GM19372 (cell line): ENCODE results near the gene RNF11.
"Not testable (repeated sequence)": the region's sequence is repeated elsewhere in the genome, so short reads cannot be mapped to it uniquely, and the experiment has no call there.

Experiments used
- ATAC-seq: cut with Tn5 transposase; IDR thresholded peaks from one replicate; pipeline ENCODE4 v1.9.1; 2021; ENCODE audit warnings: mild to moderate bottlenecking, low read depth, moderate library complexity; ENCODE audit not compliant: unreplicated experiment

RNF11 gene, protein sequence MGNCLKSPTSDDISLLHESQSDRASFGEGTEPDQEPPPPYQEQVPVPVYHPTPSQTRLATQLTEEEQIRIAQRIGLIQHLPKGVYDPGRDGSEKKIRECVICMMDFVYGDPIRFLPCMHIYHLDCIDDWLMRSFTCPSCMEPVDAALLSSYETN

DNA sequence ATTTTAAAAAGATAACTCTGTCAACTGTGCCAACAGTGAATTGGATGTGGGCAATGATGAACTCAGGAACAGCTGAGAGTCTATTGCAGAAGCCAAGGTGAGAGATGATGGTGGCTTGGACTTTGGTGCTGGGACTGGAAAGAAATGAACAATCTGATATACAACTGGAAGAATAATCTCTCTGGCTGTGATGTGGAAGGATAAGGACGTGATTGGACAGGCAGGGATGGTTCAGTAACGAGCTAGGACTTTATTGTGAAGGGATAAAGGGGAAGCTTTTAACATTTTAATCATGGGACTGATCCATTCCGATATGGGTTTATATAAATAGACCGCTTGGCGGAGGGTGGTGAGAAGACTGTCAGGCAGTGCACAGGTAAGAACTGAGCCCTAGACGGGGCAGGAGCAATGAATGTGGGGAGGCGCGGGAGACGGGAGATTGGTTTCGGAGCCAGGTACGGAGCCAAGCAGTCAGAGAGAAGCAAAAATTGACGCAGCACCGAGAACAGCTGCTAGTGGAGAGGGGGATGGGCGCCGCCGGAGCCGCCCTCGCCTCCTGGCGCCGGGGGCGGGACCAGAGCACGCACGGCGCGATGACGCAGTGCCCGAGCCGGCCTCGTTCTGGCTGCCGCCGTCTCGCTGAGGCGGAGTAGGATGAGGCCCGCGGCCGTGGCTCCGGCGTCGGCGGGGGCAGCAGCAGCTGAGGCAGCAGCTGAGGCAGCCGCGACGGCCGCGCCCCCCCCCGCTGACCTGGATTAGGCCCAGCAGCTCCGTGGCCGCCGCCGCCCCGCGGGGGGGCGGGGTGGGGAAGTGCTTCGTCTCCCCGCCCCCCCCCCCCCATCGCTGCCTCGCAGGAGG lies at the start of gene RNF11:
TSS of gene RNF11 (plus strand) at position 601 of the 858 bp plus-strand sequence. CDS start 484 bp downstream, outside the sequence.
- peak; percentile 73 for ATAC-seq

DNA sequence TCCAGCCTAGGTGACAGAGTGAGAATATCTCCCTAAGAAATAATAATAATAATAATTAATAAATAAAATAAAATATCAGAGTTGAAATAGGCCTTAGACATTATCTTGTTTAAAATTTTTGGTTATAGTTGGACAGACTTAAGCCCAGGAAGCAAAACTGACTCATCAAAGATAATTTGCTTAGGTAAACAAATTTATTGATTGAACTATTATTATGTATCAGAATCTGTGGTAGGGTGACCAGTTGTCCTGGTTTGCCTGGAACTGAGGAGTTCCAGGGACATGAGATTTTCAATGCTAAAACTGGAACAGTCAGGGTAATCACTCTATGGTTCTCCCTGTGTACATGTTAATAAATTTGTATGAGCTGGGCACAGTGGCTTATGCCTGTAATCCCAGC lies 47.8 kb upstream of the RNF11 start:
- ATAC-seq: no peak

DNA sequence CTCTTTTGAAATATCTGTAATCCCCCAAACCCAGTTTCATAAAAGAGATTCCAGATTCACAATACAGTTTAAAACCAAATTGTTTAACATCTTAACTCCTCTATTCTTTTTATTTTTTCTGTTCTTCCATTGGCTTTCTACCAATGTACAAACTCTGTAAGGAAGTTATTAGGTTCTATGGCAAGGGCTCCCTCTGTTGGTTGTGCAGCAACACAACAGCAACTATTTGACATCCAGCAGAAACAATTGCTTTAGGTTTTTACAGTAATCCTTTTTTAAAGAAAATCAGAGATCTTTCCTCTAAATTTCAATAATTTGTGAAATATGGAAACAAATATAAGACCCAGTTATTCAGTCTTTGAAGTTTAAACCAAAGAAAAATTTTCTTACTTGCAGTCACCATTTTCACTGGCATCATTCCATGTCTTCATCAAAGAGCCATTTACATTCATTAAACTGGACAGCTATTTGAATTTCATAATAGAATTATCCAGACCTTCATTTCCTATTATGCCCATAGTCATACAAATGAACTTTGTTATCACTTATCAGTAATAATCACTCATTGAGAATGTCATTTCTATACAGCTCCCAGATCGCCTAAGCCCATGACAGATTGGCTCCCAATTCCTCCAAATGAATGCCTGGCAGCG lies 46.5 kb upstream of the RNF11 start:
- ATAC-seq: no peak

DNA sequence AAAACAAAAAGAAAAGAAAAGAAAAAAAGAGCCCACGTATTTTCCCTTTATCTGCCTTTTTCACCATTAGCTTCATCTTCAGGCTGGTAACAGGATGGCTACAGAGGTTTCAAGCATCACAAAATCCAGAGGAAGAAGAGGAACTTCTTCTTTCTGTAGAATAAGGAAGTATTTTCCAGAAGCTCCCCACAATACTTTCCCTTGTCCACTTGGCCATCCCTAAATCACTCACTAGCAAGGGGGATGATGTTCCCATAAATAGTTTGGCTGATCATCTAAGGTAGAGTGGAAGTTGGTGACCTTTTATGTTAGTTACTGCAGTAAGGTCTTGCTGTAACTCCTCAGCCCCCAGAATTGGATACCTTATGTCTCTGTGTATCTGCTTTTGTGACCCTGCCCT lies 45.1 kb upstream of the RNF11 start:
- ATAC-seq: no peak

DNA sequence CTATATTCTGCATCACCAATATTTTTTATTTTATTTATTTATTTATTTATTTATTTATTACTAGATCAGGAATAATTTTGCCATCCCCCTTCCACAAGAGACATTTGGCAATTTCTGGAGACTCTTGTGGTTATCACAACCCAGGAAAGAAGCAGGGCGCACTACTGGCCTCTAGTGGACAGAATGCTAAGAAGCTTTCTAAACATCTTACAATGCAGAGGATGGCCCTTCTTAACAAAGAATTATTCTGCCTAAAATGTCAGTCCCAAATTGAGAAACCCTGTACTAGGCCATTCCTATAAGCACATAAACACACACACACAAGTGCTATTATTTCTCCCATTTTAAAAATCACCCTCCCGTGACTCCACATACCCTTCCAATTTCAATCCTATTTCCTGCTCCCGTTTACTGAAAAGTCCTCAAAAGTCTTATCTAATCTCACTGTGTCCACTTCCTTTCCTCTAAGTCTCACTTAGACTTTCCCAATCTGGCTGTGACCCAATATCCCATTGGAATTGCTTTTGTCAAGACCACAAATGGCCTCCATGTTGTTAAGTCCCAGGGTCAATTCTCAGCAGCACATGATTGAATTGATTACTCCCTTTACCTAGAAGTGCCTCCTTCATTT lies 43.7 kb upstream of the RNF11 start:
- ATAC-seq: no peak

DNA sequence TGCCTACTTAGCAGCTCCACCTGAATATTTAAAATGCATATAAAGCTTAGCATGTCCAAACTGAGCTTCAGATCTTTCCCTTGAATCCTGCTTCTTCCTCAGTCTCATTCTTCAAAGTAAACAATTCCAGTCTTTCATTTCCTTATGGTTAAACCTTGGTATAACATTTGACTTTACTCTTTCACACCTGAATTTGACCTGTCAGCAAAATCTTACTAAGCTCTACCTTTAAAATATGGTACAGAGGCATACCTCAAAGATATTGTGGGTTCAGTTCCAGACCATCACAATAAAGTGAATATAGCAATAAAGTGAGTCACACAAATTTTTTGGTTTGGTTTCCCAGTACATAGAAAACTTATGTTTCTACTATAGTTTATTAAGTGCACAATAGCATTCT lies 42.5 kb upstream of the RNF11 start:
- ATAC-seq: no peak

DNA sequence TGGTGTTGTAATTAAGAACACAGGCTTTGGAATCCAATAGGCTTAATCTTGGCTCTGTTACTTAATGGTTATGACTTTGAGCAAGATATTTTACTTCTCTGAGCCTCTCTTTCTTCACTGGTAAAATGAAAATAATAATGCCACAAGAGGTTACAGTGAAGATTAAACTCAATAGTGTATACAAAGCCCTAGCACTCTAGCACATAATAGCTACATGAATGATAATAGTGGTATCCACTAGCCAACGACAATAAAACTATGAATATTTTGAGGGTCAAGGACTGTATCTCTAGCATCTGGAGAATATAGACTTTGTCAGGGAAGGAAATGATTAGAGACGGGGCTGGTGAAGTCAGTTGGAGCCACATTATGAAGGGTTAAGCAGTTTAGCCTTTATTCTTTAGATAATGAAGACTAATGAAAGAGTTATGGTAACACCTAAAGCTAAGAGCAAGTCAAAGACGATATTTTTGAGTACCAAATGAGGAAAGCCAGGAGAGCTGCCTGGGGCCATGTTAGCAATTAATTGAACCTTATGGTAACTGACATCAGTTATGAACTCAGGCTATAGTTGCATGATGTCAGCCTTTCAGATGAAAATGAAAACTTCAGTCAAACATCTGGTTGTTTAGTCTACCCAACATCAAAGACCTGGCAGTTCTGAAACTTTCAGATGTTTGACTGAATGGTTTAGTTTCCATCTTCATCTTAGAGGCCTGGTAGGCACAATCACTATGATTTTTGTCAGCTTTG lies 32.8 kb upstream of the RNF11 start:
- ATAC-seq: peak; percentile 77

DNA sequence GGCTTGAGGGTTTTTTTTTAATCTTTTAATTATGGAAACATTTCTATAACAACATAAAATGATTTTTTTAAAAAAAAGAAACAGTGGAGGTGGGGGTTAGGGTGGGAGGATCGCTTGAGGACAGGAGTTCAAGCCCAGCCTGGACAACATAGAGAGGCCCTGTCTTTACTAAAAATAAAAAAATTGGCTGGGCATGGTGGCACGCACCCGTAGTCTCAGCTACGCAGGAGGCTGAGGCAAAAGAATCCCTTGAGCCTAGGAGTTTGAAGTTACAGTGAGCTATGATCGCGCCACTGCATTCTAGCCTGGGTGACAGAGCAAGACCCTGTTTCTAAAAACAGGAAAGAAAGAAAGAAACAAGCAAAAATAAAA lies 32.2 kb upstream of the RNF11 start:
- ATAC-seq: no peak

DNA sequence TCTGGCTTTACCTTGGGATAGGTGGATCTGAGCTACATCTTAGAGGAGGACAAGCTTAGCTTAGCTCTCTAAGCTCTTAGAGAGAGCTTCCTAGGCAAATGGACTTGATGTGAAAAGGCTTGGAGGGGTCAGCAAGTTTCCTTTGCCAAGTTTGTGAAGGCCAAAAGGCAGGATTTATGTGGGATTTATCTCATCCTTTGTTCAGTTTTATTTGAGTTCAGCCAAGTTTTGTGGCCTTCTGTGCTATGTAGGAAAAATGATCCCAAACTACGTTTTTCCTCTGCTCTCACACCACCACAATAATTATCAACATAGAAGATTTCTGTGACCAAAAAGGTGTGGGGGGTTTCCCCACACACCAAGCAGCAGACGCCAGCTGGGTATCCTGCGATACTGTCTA lies 26.0 kb upstream of the RNF11 start:
- ATAC-seq: no peak

DNA sequence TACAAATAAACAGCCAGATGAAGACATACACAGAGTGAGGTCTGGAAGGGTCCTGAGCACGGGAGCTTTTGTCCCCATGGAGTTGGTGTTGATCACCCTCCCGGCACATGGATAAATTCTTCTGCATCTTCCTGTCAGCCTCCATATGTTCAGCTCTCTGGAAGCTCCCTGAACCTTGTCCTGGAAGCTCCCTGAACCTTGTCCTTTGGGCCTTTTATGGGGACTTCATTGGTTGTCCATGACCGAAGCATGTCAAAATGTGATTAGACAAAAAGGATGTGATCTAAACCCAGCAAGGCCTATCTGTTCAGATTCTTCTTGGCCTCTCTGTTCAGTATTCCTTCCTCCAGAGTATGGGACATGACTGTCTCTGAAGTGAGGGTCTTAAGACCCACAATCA lies 25.4 kb upstream of the RNF11 start:
- no peak for ATAC-seq

DNA sequence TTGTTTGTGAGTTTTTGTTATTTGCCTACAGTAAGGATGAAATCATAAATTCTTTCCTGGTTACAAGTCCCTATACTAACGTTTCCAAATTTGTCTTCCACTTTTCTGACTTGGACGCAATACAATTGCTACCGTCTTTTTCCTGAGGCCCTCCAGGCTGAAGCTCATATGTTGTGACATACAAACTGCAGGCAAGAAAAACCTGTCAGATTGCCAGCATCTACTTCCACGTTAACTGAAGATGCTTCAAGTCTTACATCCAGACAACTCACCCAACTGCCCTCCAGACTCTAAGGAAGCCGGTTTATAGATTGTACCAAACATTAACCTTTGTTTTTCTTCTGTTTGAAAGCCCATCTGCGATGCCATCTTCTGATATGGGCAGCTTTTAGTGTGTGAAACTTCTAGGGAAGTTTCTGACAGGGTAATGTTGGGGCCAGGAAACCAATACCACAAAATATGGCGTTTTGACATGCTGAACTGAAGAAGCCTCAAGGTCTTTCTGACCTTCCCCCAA lies 21.4 kb upstream of the RNF11 start:
- no peak for ATAC-seq

DNA sequence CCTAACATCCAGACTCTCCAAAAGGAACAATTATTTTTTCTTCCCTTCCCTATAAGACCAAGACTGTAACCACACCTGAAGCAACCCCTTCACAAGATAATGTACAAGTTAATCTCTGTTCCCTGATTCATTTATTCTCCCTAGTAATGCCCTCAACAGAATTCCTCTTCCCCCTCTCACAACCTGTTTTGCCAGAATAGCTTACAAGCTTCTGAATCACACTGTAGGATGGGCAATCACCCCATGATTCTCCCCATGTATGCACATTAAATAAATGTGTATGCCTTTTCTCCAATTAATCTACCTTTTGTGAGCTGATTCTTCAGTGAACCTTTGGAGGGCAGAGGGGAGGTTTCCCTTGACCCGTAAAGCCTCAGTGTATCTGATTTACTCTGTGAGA lies 20.9 kb upstream of the RNF11 start:
- ATAC-seq: no peak

DNA sequence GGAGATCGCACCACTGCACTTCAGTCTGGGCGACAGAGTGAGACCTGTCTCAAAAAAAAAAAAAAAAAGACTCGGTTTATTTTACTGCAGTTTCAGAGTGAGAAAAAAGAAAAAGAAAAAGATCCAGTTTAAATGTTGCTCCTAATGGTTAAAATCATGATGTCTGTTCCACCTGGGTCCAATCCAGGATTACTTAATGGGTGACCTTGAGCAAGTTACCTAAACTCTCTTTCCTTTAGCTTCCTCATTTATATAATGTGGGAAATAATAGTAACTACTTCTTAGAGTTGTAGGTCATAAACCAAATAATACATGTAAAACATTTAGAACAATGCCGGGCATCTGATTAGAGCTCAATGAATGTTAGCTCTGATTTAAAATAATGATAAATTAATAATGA lies 19.4 kb upstream of the RNF11 start:
- no peak for ATAC-seq

DNA sequence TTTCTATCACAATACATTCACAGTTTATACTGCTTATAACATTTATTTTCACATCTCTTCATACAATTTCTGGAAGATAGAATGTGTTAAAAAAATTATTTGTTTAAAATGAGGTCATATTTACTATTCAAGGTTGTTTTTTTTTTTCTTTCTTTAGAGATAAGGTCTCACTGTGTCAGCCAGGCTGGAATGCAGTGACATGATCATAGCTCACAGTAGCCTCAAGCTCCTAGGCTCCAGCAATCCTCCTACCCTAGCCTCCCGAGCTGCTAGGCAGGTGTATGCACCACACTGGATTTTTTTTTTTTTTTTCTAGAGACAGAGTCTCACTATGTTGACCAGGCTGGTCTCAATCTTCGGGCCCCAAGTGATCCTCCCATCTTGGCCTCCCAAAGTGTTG lies 19.0 kb upstream of the RNF11 start:
- ATAC-seq: no peak

DNA sequence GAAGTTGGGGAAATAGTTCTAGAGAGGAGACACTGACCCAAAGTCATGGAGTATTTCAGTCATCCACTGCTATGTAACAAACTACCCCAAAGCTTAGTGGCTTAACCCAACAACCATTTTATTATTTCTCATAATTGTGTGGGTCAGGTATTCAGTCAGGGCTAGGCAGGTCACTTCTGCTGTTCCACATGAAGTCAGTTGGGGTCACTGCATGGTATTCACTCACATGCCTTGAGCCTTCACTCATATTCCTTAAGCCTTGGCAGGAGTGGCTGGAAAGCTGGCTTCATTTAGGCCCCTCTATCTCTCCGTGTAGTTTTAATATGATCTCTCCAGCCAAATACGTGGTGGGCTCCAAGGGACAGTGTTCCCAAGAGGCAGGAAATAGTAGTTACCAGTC lies 17.5 kb upstream of the RNF11 start:
- ATAC-seq: no peak

DNA sequence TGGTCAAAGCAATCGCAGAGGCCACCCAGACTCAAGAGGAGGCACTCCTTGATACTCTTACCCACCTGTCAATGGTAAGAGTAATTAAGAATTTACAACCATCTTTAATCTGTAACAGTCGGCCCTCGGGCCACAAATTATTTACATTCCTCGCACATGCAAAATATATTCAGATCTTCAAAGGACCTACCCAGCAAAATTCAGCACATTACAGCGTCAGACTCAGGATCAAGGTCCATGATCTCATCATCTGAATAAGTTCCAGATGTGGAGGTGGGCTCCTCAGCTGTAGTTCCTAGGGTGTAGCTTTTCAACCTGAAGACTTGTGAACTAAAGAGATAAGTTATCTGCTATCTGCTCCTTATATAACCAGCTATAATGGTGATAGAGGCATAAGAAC lies 17.1 kb upstream of the RNF11 start:
- no peak for ATAC-seq

DNA sequence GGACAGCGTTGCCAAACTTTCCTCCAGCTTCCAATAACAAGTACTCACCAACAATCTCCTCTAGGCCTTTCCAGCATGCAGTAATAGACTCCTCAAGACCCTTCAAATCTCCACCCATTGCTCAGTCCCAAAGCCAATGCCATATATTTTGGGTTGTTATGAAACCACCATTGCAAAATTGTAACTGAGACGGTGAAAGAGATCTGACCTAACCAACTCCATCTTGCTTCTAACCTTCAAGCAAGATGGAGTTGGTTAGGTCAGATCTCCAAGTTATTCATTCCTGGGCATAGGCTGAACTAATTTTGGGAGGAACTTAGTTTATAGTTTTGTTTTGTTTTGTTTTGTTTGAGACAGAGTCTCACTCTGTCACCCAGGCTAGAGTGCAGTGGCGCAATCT lies 14.5 kb upstream of the RNF11 start:
- ATAC-seq: not testable (repeated sequence)

DNA sequence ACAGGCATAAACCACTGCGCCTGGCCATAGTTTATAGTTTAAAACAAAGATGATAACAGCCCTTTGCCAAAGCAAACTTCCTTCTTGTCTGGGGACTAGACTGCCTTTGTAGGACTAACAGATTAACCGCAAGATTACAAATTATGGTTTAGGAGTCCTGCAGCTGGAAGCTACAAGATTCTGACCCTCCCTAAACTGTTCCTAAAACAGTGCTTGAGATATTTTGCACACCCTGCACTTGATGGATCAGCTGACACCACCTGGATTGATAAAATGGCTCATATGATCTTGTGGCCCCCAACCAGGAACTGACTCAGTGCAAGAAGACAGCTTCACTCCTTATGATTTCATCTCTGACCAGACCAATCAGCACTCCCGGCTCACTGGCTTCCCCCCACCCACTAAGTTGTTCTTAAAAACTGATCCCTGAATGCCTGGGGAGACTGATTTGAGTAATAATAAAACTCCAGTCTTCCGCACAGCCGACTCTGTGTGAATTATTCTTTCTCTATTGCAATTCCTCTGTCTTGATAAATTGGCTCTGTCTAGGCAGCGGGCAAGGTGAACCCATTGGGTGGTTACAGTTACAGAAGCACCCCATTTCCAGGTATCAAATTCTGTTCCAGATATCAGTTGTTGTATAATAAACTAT lies 13.8 kb upstream of the RNF11 start:
- no peak for ATAC-seq

DNA sequence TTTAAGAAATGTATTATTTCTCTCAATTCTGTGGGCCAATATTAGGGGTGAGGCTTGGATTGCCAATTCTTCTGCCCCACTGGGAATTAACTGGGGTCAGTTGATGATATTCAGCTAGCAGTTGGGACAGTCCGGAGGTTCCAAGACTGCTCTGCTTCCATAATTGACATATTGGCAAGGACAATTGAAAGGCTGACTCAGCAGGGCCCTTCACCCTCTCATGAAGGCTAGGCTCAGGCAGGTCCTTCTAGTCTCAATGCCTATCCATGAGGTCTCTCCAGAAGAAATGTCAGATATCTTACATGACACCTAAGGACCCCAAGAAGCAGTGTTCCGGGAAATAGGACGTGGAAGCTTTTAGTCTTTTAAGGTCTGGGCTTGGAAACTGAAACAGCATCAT lies 13.3 kb upstream of the RNF11 start:
- no peak for ATAC-seq

DNA sequence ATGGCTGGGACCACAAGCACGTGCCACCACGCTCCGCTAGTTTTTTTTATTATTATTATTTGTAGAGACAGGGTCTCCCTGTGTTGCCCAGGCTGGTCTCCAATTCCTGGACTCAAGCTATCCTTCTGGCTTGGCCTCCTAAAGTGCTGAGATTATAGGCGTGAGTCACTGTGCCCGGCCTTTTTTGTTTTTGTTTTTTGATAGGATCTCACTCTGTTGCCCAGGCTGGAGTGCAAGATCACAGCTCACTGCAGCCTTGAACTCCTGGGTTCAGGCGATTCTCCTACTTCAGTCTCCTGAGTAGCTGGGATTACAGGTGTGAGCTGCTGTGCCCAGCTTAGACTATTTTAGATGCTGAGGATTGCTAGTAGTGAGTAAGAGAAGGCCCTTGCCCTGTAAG lies 11.8 kb upstream of the RNF11 start:
- no peak for ATAC-seq
